KOPT-K1 (cell line): ENCODE results near the gene PPP1R9A.

Source experiments
- H3K27ac ChIP-seq: fragments of 200-600 bp; sonication (generic); 2 replicates; pipeline ENCODE4 v1.5.1; 2016; ENCODE audit warnings: antibody characterized with exemption, mild to moderate bottlenecking, low read depth, low read length; ENCODE audit not compliant: poor library complexity, severe bottlenecking
- H3K36me3 ChIP-seq: fragments of 200-600 bp; sonication (generic); 2 replicates; pipeline ENCODE4 v1.5.1; 2017; ENCODE audit warnings: antibody characterized with exemption, mild to moderate bottlenecking, low read length, moderate library complexity; ENCODE audit not compliant: insufficient read depth
- H3K9me3 ChIP-seq: fragments of 200-600 bp; sonication (generic); 2 replicates; pipeline ENCODE4 v1.5.1; 2017; ENCODE audit warnings: antibody characterized with exemption, low read length, mild to moderate bottlenecking; ENCODE audit not compliant: insufficient read depth, poor library complexity, severe bottlenecking

PPP1R9A gene

DNA sequence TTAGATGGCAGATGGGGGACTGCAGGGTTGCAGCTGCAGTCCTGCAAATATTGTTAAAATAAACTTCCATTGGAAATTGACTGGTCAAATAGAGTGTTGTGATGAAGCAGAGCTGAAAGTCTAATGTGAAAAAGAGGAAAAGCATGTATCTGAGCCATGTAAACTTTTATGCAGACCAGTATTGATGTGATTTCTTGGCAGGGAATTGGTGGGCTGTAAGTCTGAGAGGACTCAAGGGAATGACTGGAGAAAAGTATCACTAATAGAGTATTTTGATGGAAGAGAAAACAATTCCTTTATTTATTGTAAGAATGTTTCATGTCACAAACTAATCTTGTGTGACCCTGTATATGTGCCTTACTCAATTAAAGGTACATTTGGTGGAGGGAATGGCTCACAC lies 155.5 kb downstream of the PPP1R9A start:
- Histone ChIP-seq H3K9me3 (no peaks in the 10 kb centered on the region), H3K27ac (no peak overlapping the region), H3K36me3 (no peaks in the 10 kb centered on the region)

DNA sequence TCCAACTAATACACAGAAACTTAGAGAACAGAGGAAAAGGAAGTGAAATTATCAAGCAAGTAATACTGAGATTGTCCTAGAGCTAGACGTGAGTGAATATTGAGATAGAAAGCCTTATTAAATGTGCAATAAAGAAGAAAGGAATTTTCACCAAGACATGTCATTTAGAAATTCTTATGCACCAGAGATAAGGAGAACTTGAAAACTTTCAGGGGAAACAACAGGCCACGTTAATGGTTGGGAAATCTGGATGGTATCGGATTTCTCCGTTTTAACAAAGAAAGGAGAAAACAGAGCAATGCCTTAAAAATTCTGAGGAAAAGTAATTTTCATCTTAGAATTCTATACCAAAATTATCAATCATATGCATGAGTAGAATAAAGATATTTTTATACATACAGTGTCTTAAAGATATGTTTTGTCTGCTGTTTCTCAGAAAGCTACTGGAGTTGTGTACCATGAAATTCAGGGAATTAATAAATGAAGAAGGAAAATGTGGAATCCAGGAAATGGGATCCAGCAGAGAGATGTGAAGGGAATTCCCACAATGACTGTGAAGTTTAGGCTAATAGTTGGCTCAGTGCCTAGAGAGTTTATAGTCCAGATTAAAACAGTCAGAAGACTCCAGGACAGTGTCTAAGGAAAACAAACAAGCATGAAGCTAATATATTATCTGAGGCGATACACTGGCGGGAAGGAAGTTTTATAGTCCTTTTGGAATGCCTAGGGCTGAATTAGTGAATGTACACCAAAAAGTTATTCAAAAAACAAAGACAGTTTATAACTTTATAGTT lies 159.5 kb downstream of the PPP1R9A start:
- Histone ChIP-seq H3K27ac (no peak overlapping the region), H3K36me3 (no peaks in the 10 kb centered on the region), H3K9me3 (no peaks in the 10 kb centered on the region)

DNA sequence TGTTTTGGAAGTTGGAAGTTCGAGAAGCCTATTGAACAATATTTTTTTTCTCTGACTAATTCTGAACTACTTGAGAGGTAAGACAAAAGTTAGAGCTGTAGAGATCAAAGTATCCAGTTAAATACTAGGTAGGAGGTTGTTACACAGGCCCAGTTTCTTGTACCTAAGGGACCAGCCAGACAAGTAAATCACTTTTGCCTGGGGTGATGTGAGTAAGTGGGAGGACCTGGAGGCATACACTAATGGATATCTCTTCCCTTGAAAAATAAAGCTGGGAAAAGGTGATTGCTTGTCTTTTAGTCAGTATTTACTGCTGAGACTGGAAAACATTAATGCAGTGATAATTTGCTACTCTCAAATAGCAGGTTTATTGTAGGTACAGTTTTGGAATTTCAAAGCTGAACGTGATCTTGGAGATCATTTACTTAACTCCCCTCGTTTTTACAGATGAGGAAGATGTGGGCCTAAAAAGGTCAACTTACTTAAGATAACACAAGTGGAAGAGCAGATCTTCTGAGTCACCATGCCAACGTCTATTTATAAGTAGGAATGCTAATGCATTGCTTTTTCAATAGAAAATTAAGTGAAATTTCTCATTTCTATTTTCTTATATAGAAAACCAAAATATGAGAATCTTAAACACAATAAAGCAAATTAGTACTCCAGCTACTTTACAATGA lies 181.3 kb downstream of the PPP1R9A start:
- H3K36me3 ChIP-seq: no peaks in the 10 kb centered on the region
- no peaks in the 10 kb centered on the region for H3K9me3 ChIP-seq
- H3K27ac ChIP-seq: no peak overlapping the region

DNA sequence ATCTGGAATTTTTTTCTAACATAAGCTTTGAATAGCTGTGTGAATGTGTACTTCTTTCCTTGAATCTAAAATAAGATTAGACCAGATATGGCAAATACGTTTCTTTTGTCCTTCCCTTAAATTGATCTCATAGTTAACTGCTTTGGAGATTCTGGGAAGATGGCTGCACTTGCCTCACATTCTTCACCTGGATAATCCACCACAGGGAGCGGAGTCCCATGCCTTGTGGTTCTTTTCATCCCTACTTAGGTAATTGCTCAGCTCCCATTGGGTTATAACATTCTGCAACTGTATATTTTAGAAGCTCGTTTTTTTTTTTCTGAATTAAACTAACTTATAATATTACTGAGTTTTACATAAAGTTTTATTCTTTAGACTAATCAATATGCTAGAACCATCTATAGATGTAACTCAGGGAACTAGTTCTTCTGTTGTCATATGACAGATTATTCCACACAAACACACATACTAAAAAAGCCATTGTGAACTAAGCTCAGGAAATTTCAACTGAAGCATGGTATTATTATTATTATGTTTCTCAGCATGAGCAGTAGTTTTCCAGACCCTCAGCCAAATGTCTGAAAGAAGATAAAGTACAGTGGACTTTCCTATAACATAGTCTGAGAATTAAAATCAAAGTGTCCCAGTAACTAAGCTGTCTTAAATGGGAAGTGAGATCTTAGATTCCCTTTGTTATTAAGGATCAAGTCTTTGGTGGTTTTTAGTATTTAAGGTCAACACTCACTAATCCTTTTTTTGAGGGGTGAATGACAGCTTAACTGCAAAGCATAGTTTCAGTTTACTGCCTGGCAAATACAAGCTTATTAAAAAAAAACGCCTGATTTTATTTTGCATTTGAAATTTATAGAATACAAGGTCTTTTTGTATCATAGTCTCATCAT lies 182.3 kb downstream of the PPP1R9A start:
- no peaks in the 10 kb centered on the region for H3K9me3 ChIP-seq
- no peaks in the 10 kb centered on the region for H3K36me3 ChIP-seq
- H3K27ac ChIP-seq: no peak overlapping the region

DNA sequence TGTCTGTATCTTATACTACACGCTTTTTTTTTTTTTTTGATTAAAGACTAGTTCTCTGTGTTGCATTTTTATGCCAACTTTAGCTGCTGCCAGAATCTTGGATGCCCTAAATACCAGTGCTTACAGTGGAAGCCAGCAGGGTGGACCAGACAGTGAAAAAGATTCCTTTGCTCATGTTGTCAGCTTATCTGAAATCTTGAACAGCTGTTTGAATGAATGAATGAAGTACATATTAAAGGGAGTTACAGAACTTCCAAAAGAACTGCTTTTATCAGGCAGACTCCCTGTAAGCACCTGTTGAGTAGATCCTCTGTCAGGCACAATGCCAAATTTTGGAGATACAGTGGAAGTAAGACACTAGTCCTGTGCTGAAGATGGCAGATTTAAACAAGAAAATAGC lies 184.9 kb downstream of the PPP1R9A start:
- Histone ChIP-seq H3K9me3 (no peaks in the 10 kb centered on the region), H3K36me3 (no peaks in the 10 kb centered on the region), H3K27ac (no peak overlapping the region)

DNA sequence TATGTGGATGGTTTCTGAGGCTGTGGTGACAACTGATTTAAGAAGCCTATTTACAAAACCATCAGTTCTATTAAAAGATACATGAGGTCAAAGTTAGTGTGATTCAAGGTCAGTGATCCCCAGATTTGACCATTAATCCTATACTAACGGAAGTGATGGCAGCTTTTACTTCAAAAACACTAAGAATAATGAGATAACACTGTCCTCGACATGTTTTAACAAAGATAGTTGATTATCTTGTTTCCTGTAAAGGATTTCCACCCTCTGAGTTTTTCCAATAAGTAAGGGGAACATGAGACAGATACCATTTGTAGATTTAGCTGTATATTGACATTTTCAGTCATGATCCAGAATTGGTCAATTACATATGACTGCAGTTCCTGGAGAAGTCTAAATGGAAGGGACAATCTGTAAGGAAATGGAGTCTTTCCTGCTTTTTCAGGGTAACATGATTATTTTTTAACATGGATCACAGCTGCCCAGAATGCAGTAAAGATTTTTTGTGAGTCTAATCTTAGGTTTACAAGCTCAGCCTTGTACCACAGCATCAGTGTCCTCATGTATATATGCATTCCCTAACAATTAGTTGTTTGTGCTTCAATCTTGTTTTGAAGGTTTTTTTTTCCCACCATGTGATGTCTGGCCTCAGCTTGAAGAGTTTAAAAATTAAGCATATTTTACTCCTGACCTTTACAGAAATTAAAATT lies 188.0 kb downstream of the PPP1R9A start:
- Histone ChIP-seq H3K27ac (no peak overlapping the region), H3K36me3 (no peaks in the 10 kb centered on the region), H3K9me3 (no peaks in the 10 kb centered on the region)

DNA sequence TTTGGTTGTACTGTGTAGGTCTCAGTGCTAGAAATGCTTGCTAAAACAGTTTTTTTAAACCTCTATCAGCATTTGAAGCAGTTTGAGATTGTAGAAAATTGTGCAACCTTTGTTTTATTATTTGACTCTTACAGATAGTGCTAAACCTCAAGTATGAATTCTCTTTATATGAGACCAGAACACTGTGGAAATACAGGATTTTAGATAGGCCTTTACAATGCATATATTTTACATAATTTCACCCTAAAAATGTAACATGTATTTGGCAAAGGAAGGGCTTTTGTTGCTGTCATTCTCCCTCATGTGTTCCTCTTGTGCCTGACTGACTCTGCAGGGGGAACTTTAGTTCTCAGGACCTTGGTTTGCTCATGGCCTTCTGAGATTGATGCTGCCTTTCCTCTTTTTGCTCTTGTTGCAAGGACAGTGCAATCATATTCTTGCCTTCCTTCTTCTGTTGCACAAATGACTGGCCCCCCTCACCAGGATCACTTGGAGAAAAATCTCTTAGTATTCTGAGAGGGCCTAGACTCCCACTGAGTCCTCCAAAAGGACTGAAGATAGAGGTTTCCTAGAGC lies 188.7 kb downstream of the PPP1R9A start:
- Histone ChIP-seq H3K36me3 (no peaks in the 10 kb centered on the region), H3K27ac (no peak overlapping the region), H3K9me3 (no peaks in the 10 kb centered on the region)

DNA sequence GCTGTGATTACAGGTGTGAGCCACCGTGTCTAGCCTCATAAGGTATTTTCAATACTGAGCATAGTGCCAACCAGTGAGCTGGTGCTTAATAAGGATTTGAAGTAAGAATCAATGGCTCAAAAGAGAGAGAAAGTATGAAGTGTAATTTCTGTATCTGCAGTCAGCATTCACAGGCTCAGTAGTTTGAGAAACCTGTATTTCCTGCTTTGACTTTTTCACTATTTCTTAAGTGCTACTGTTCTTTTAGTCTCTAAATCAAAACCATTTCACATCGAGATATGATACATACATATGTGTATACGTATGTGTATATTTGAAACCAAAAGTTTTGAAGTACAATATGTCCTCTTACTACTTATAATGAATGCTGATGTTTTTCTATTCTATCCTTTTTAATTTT lies 189.9 kb downstream of the PPP1R9A start:
- Histone ChIP-seq H3K36me3 (no peaks in the 10 kb centered on the region), H3K9me3 (no peaks in the 10 kb centered on the region), H3K27ac (no peak overlapping the region)

DNA sequence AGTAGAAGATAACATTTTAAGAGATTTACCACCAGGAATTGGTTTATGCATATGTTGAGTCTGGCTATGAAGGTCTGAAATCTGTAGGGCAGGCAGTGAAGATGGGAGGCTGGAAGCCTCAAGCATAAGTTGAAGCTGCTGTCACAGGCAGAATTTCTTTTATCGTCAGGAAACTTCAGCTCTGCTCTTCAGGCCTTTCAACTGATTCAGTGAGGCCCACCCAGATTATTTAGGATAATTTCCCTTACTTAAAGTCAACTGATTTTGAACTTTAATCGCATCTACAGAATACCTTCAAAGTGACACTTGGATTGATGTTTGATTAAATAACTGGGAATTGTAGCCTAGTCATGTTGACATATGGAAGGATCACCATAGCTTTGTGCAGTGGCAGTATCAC lies 190.5 kb downstream of the PPP1R9A start:
- Histone ChIP-seq H3K27ac (no peak overlapping the region), H3K36me3 (no peaks in the 10 kb centered on the region), H3K9me3 (no peaks in the 10 kb centered on the region)

DNA sequence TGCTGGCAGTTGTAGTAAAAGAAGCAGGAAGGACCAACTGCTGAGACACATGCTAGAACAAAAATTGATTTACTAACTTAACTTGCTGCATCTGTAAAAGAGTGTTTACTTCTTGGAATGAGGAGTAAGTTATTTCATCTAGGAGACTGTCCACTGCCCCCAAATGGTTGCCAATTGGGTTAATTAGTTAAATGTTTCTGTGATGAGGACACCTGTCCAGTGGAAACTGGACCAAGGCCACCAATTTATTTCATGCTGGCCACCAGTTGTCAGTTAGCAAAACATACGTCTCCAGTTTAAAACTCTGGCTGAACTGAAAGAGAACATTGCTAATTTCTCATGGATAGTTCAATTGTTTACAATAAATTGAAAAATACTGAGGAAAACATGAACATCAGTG lies 191.7 kb downstream of the PPP1R9A start:
- H3K9me3 ChIP-seq: no peaks in the 10 kb centered on the region
- H3K36me3 ChIP-seq: no peaks in the 10 kb centered on the region
- H3K27ac ChIP-seq: no peak overlapping the region

DNA sequence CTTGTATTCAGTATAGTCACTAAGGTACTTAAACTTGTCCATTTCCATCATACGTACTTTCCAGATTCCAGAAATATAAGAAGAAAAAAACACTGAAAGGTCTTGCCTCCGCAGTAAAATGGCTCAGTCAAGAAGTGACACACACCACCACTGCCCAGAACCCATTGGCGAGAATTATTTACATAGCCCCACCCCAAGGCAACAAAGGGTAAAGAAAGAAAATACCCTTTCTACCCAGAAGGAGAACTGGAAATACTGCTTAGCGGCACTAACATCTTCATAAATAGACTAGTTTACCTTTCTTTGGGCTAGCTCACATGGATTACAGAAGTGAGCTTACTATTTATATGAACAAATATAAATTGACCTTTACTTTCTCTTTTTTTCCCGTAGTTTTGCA lies 194.0 kb downstream of the PPP1R9A start:
- Histone ChIP-seq H3K36me3 (no peaks in the 10 kb centered on the region), H3K27ac (no peak overlapping the region), H3K9me3 (no peaks in the 10 kb centered on the region)

DNA sequence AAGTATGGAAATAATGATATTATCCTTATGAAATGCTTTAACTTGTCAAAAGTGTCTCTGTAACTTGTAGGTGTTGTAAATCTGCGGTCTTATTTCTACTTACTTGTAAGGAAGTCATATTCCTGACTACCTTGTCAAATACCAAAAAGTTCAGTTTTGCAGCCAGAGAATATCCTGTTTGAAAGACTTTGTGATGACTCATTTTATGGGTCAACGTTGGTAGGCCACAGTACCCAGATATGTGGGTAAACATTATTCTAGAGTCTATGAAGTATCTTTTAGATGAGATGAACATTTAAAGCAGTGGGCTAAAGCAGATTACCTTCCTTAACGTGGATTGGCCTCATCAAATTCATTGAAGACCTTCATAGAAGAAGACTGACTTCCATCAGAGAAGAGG lies 195.3 kb downstream of the PPP1R9A start:
- H3K36me3 ChIP-seq: no peaks in the 10 kb centered on the region
- H3K27ac ChIP-seq: no peak overlapping the region
- no peaks in the 10 kb centered on the region for H3K9me3 ChIP-seq

DNA sequence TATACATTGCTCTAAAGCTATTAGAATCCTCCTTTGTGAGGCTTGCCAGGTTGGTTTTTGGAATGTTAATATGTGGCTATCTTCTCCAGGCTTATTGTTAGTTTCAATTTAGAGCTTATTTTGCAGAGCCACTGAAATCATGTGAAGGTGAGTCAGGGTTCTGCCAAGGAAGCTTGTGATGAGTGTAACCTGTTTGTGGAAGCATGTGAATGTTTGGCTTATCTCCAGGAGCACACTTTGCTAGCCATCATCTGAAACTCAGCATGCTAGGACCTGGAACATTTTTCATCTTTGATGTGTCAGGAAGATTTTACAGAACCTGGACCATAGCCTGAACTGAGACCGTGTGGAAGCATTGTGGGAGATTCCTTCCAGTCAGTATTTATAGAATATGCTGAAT lies 197.3 kb downstream of the PPP1R9A start:
- Histone ChIP-seq H3K9me3 (no peaks in the 10 kb centered on the region), H3K27ac (no peak overlapping the region), H3K36me3 (no peaks in the 10 kb centered on the region)

DNA sequence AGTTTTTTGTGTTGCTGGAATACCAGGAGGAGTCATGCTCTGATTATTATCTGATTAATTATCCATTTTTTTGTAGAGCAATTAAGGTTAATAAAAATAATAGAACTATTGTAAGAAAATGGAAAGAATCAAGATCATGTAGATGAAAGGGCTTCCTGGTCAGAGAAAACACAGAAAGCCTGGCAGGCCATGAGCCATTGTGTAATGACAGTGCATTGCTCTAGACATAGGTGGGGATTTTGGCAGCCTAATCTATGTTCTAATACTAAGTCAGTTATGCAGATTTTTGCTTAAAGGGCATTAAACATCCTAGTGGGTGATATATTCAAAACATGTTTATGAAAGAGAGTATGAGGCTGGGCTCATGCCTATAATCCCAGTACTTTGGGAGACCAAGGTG lies 198.2 kb downstream of the PPP1R9A start:
- Histone ChIP-seq H3K27ac (no peak overlapping the region), H3K36me3 (no peaks in the 10 kb centered on the region), H3K9me3 (no peaks in the 10 kb centered on the region)
